Cardiac muscle cell (in vitro differentiated cells and primary cell): ENCODE measurements around the gene ZRANB2. TPM values are rescaled to one million over a fixed set of nuclear protein-coding genes. Genes with fewer than 3 reads are reported as not detected.

Source experiments
- DNase-seq, 2 donors: peaks; one replicate each; pipeline versions ENCODE4 v3.0.0 to v3.0.0-alpha.2; 2010 to 2017; ENCODE audit warnings: low read depth in 1 of 2, low spot score in 1 of 2
- H3K27ac ChIP-seq: fragments of 200-600 bp; sonication (generic); 2 replicates; pipeline ENCODE4 v1.5.1; 2016
- H3K27me3 ChIP-seq: fragments of 200-600 bp; sonication (generic); 2 replicates; pipeline ENCODE4 v1.6.0; 2016; ENCODE audit warnings: control low read depth
- H3K36me3 ChIP-seq: fragments of 200-600 bp; sonication (generic); 2 replicates; pipeline ENCODE4 v1.5.1; 2016; ENCODE audit warnings: control low read depth
- H3K4me1 ChIP-seq: fragments of 200-600 bp; sonication (generic); 2 replicates; pipeline ENCODE4 v1.8.1; 2017; ENCODE audit warnings: low read depth, mild to moderate bottlenecking, mixed run types
- H3K4me3 ChIP-seq: fragments of 200-600 bp; sonication (generic); 2 replicates; pipeline ENCODE4 v1.5.1; 2016; ENCODE audit warnings: mild to moderate bottlenecking
- H3K9me3 ChIP-seq: fragments of 200-600 bp; sonication (generic); 2 replicates; pipeline ENCODE4 v1.5.1; 2017; ENCODE audit warnings: low read depth, mild to moderate bottlenecking, control low read depth
- polyA plus RNA-seq: library from polyadenylated mRNA; unstranded; fragments of >200 nt; fragmentation: Nextera tagmentation; extraction: Ambion mirVana; gene quantifications from 2 replicates; pipeline ENCODE4 v1.2.1, GENCODE V29; 2016
- total RNA-seq: library from RNA; depleted of rRNA; stranded (reverse); fragments of >200 nt; gene quantifications from 2 replicates; pipeline ENCODE4 v1.2.3, GENCODE V29; 2016
- TF ChIP-seq, protein P1 (sequence below): IDR thresholded peaks from 2 replicates; pipeline ENCODE4 v1.5.1; 2012; ENCODE audit warnings: low read depth, mild to moderate bottlenecking, low read length

The ZRANB2 gene
- total and polyA plus RNA-seq, 2 experiments from 2014 or later: 53.6 to 119 TPM

GRCh38 chr1:71053146-71053545, 27.7 kb downstream of the ZRANB2 start:
- TF ChIP-seq, protein P1, sequence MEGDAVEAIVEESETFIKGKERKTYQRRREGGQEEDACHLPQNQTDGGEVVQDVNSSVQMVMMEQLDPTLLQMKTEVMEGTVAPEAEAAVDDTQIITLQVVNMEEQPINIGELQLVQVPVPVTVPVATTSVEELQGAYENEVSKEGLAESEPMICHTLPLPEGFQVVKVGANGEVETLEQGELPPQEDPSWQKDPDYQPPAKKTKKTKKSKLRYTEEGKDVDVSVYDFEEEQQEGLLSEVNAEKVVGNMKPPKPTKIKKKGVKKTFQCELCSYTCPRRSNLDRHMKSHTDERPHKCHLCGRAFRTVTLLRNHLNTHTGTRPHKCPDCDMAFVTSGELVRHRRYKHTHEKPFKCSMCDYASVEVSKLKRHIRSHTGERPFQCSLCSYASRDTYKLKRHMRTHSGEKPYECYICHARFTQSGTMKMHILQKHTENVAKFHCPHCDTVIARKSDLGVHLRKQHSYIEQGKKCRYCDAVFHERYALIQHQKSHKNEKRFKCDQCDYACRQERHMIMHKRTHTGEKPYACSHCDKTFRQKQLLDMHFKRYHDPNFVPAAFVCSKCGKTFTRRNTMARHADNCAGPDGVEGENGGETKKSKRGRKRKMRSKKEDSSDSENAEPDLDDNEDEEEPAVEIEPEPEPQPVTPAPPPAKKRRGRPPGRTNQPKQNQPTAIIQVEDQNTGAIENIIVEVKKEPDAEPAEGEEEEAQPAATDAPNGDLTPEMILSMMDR: no peak

GRCh38 chr1:71049951-71050598, 30.8 kb downstream of the ZRANB2 start:
- Histone ChIP-seq H3K36me3 (no peaks in the 10 kb centered on the region), H3K9me3 (no peaks in the 10 kb centered on the region), H3K4me1 (no peaks in the 10 kb centered on the region), H3K4me3 (no peak overlapping the region), H3K27me3 (peaks cover 34% of the 10 kb centered on the region), H3K27ac (no peak overlapping the region)
- DNase-seq: peak; percentile 78 to 84
- TF ChIP-seq, protein P1: peak; percentile 76

More at GRCh38 chr1:71053146-71053545, 27.7 kb downstream of the ZRANB2 start:
- no peak for DNase-seq
- no peak overlapping the region for H3K27ac ChIP-seq
- peaks cover 18% of the 10 kb centered on the region for H3K27me3 ChIP-seq
- no peaks in the 10 kb centered on the region for H3K4me1 ChIP-seq
- H3K36me3 ChIP-seq: peaks cover 9% of the 10 kb centered on the region
- H3K9me3 ChIP-seq: no peaks in the 10 kb centered on the region
- H3K4me3 ChIP-seq: no peak overlapping the region

- H3K27ac ChIP-seq: no peak within 1 kb of the TSS
- no peaks in the 10 kb centered on the region for H3K36me3 ChIP-seq
- peak; percentile 36 to 86 for DNase-seq
- no peaks in the 10 kb centered on the region for H3K4me1 ChIP-seq
- peak within 1 kb of the TSS; percentile 39 for H3K4me3 ChIP-seq
- TF ChIP-seq, protein P1: no peak
- peaks cover 34% of the 10 kb centered on the region for H3K27me3 ChIP-seq
- no peaks in the 10 kb centered on the region for H3K9me3 ChIP-seq
Measured at GRCh38 chr1:71047635-71048607, 32.9 kb downstream of the ZRANB2 start, which contains the start of gene PTGER3. PTGER3 (minus strand) TSS chr1:71047816; CDS start chr1:71047577, 239 bp downstream.

- peaks cover 43% of the 10 kb centered on the region for H3K27me3 ChIP-seq
- H3K9me3 ChIP-seq: no peaks in the 10 kb centered on the region
- no peak overlapping the region for H3K27ac ChIP-seq
- no peaks in the 10 kb centered on the region for H3K4me1 ChIP-seq
- H3K4me3 ChIP-seq: peak overlapping the region; percentile 39
- TF ChIP-seq, protein P1: no peak
- peak in 1 of 2 donors; percentile 12 for DNase-seq
- H3K36me3 ChIP-seq: no peaks in the 10 kb centered on the region
Measured at GRCh38 chr1:71046891-71047634, 33.8 kb downstream of the ZRANB2 start.

GRCh38 chr1:71045463-71046028, 35.3 kb downstream of the ZRANB2 start:
- TF ChIP-seq, protein P1: no peak
- Histone ChIP-seq H3K36me3 (no peaks in the 10 kb centered on the region), H3K4me3 (no peak overlapping the region), H3K27me3 (peaks cover 45% of the 10 kb centered on the region), H3K9me3 (no peaks in the 10 kb centered on the region), H3K4me1 (no peaks in the 10 kb centered on the region), H3K27ac (no peak overlapping the region)
- DNase-seq: no peak
